HG02642 (cell line): ENCODE results near the gene CATSPERD.
A peak's percentile ranks its signal among the peaks of the same experiment; 100 is the strongest.

Experiments used
- ATAC-seq: cut with Tn5 transposase; IDR thresholded peaks from one replicate; pipeline ENCODE4 v1.9.1; 2021; ENCODE audit warnings: mild to moderate bottlenecking; ENCODE audit not compliant: unreplicated experiment, poor library complexity

CATSPERD gene

GRCh38 chr19:5719961-5720790 lies at the start of gene CATSPERD, which contains the start of gene LONP1:
TSS of gene CATSPERD (plus strand) at chr19:5720637. CDS start at chr19:5720738, 101 bp downstream.
TSS of gene LONP1 (minus strand) at chr19:5720146. CDS start at chr19:5720132, 14 bp downstream.
- ATAC-seq, result peak; percentile 89

DNA sequence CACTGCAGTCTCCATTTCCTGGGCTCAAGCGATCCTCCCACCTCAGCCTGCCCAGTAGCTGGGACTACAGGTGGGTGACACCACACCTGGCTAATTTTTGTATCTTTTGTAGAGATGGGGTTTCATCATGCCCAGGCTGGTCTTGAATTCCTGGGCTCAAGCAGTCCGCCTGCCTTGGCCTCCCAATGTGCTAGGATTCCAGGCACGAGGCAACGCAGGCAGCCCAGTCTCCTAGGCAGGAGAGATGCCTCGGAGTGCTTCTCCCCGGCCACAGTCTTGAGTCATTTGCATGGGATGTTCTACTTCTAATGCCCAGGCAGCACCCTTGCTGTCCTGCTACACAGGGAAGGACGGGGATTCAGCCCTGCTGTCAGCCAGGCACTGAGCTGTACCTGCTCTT lies 48.8 kb upstream of the CATSPERD start:
- ATAC-seq, result no peak

GRCh38 chr19:5672708-5673459 lies 47.6 kb upstream of the CATSPERD start:
- no peak for ATAC-seq

GRCh38 chr19:5673752-5674151 lies 46.7 kb upstream of the CATSPERD start:
- ATAC-seq, result no peak

GRCh38 chr19:5674714-5675113 lies 45.7 kb upstream of the CATSPERD start:
- no peak for ATAC-seq

- ATAC-seq, result no peak
Measured at GRCh38 chr19:5676105-5676771, 44.2 kb upstream of the CATSPERD start.

DNA sequence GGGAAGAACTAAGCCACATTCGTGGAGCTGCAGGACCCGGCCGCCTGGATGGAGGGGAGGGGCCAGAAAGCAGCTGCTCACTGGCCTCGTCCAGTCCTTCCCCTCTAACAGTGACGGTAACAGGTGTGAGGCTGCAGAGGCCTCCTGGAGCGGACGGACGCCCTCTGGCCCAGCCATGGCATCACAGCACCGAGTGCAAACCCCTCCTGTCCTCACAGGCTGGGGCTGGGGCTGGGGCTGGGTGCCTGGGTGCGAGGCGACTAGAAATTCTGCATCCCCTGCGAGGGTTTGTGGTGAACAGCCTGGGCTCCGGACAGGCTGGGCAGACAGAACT lies 43.7 kb upstream of the CATSPERD start:
- no peak for ATAC-seq

DNA sequence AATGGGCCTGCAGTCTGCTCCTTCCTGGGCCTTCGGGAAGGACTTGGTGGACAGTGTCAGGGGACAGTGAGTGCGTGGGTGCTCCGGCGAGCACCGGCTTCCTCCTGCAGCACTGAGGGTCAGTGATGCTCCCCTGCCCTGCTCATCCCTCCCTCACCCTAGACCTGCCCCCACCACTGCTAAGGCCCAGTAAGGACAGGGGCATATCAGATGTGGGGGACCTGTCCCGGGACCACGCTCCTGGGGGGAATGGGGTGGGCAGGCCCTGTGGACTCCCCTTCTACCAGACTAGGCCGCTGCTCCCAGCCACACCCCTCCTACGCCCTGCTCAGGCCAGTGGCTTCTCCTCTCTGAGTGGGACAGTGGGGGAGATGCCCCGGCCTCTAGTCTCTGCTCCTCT lies 43.3 kb upstream of the CATSPERD start:
- no peak for ATAC-seq

DNA sequence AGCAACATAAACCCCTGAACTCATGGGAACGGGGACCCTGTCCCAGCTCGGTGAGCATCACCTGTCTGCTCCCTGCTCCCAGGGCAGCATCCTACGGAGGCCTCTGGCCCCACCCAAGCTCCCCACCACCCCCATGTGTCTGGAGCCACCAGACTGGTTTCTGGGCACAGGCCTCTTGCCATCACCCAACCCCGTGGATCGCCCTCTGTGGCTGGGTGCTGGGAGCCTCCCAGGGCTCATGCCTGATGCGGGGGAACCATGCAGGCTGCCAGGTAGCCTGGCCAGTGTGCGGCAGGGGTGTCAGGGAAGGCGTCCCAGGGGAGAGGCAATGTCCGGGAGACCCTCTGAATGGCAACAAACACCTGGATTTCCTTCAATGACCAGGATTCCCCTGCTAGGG lies 42.9 kb upstream of the CATSPERD start:
- no peak for ATAC-seq

GRCh38 chr19:5678071-5678718 lies 42.2 kb upstream of the CATSPERD start:
- no peak for ATAC-seq

GRCh38 chr19:5679289-5680083 lies 41.0 kb upstream of the CATSPERD start:
- no peak for ATAC-seq

- ATAC-seq, result no peak
Measured at GRCh38 chr19:5680084-5680436, 40.4 kb upstream of the CATSPERD start.

DNA sequence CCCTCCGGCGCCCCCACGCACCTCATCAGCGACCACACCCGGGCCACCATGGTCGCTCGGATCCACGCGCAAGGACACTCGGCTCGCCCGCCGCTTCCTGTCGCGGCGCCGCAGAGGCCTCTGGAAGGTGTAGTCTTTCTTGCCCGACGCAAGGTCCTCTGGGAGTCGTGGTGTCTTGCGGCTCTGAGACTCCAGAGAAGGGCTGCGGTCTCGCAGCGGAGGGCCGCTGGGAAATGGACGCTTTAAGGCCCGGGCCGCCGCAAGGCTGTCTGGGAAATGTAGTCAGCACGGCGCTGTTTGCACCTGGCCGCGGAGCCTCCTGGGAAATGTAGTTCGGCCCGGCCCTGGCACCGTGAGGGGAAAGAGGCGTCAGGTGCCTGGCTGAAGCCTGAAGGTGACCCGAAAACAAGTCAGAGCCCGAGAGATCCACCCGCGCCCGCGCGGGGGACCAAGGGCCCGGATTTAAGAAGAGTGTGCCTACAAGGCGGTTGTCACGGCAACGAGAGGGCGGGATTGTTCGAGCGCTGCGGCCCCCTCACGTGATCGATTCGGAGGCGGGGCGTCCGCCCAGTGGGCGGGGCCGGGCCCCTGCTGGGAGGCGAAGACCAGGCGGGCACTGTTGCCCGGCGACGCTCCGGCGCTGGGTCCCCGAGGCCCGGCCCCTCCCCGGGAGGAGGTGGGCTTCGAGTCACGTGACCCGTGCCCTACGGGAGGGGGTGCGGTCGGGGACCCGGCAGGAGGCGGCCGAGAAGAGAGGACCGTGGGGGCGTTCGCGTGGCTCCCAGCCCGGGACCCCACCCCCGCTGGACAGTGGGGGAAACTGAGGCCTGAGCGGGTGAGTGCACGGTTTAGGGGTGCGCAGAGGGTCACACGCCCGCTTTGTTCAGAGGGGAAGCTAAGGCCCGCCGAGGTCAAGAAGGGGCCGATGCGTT lies 39.7 kb upstream of the CATSPERD start, which contains the start of the genes HSD11B1L and MICOS13:
TSS of gene HSD11B1L (plus strand) at position 591 of the 932 bp plus-strand sequence. CDS start 3,806 bp downstream, outside the sequence.
TSS of gene MICOS13 (minus strand) at position 80 of the 932 bp plus-strand sequence. CDS start at position 50, 30 bp downstream.
- peak; percentile 89 for ATAC-seq

DNA sequence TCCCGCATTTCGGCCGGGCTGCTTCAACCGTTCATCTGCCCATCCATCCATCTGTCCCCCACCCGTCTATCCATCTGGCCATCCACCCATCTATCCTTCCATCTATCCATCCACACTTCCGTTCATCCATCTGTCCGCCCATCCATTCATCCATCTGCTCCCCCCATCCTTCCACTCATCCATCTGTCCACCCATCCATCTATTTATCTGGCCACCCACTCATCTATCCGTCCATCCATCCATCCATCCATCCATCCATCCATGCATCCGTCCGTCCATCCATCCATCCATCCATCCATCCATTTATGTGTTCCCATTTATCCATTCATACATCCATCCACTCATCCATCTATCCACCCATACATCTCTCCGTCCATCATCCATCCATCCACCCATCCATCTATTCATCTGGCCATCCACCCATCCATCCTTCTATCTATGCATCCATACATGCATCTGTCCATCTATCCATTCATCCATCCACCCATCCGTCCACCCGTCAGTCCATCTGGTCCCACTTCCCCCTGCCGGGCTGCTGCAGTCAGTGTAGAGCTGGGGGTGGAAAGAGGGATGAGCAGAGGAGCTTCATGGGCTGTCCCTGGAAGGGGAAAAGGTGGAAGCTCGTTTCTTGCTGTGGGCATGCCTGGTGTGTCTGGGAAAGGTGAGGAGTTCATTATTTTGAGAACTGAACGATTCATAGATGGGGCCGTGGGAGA lies 38.9 kb upstream of the CATSPERD start:
- no peak for ATAC-seq

DNA sequence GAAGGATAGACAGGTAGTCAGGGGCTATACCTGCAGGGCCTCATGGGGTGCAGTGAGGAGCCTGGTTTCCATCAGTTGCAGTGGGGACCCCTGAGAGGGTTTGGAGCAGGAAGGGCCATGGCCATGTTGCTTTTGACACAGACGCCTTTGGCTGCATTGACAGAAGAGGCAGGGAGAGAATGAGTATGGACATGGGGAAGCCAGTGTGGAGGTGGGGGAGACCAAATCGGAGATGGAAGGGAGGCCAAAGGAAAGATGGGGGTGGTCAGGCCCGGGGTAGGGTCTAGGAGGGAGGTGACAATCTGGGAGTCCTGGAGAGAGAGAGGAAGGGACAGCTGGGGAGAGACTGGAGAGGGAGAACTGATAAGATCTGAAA lies 38.3 kb upstream of the CATSPERD start:
- no peak for ATAC-seq

DNA sequence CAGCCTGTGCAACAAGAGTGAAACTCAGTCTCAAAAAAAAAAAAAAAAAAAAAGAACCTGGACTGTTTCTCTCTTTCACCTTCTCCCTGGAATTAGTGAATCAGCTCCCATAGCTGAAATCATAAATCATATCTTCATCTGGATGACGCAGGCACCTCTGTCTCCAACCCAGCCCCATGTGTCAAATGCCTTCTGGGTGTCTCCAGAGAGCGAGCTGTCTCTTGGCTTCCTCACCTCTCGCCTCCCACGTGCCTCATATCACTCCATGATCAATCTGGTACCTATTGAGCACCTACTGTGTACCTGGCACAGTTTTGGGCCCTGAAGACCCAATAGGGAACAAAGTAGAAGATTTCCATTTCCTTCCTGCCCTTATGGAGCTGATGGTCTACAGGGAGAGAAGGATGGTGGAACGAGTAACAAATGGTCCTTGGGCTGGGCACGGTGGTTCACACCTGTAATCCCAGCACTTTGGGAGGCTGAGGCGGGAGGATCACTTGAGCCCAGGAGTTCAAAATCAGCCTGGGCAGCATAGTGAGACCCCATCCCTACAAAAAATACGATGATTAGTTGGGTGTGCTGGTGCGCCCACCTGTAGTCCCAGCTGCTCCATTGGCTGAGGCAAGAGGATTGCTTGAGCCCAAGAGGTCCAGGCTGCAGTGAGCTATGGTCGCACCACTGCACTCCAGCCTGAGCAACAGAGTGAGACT lies 37.1 kb upstream of the CATSPERD start:
- ATAC-seq, result no peak

- no peak for ATAC-seq
Measured at GRCh38 chr19:5684694-5685430, 35.6 kb upstream of the CATSPERD start.
